Activated CD8-positive, alpha-beta memory T cell treated with anti-CD3 and anti-CD28 coated beads, Interleukin-2, amount 10 ng/mL, durations not matched to agents 7 days and 5 days (primary cell): ENCODE results near the gene RAB5IF. TPM values are rescaled to one million over a fixed set of nuclear protein-coding genes. Genes with fewer than 3 reads are reported as not detected.
A peak's percentile ranks its signal among the peaks of the same experiment; 100 is the strongest.

Source experiments
- ATAC-seq: fragments of 150-1000 bp; cut with Tn5 transposase; one replicate; pipeline ENCODE4 v1.10.0; 2021; ENCODE audit warnings: moderate library complexity
- CTCF ChIA-PET: fragments of 350-600 bp; sonication (Branson Sonifier 250); formaldehyde crosslinking; loops from one replicate; lab custom pipeline; 2021; ENCODE audit warnings: antibody characterized with exemption; lab: Charles Lee
- DNase-seq: peaks from one replicate; pipeline ENCODE4 v3.0.0-alpha.2; 2020
- H3K27ac Mint-ChIP-seq: one replicate; pipeline ENCODE4 v1.8.0; 2021; ENCODE audit warnings: mild to moderate bottlenecking, mixed read lengths
- H3K27me3 Mint-ChIP-seq: one replicate; pipeline ENCODE4 v1.8.0; 2021; ENCODE audit warnings: mixed read lengths
- H3K36me3 Mint-ChIP-seq: one replicate; pipeline ENCODE4 v1.8.0; 2021; ENCODE audit warnings: mild to moderate bottlenecking, mixed read lengths
- H3K4me1 Mint-ChIP-seq: one replicate; pipeline ENCODE4 v1.8.0; 2021; ENCODE audit warnings: mixed read lengths
- H3K4me3 Mint-ChIP-seq: one replicate; pipeline ENCODE4 v1.8.0; 2021; ENCODE audit warnings: mild to moderate bottlenecking, moderate library complexity, mixed read lengths
- H3K9me3 Mint-ChIP-seq: one replicate; pipeline ENCODE4 v1.8.0; 2022; ENCODE audit warnings: low read depth, mixed read lengths
- total RNA-seq, 2 experiments: library from RNA; stranded (reverse); gene quantifications; one replicate each; pipeline ENCODE4 v1.2.3, GENCODE V29; 2021

Gene RAB5IF
- total RNA-seq, 2 experiments from 2014 or later, result 81.8 to 115 TPM

DNA sequence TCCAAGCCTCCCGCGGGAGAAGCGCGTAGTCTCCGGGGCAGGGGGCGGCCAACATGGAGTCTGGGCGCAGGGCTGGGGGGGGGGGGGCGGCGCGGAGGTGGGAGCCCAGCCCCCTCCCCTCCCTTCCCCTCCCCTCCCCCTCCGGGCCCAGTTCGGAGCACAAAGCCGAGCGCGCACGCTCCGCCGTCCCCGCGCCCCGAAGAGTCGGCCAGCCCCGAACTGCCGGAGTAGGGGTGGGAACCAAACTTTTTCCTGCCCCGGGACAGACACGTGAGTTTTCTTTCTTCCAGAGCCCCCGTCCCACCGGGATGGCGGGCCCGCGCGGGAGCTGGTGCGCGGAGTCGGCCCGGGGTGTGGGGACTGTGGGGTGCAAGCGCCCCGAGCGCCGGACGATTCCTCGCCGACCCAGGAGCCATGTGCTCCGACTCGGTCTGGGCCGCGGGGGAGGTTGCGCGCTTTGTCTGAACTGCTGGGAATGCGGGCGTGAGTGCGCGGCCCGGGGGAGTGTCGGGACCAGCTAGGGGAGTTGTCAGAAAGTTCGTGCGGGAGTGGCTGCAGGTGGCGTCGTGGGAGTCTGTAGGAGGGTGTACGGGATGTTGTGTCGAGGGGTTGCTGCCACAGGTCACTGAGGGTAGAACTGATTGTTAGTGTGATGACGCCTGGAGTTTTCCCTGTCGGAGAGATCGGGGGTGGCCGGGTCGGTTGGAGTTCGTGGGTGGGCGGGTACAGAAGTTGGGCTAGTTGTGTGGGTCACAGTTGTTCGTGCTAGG is 31.0 kb upstream of the RAB5IF start:
- Mint-ChIP-seq H3K27ac (peak overlapping the region; percentile 87), H3K9me3 (no peaks in the 10 kb centered on the region), H3K36me3 (peaks cover 18% of the 10 kb centered on the region), H3K4me3 (peak overlapping the region; percentile 85), H3K27me3 (no peaks in the 10 kb centered on the region), H3K4me1 (peaks cover 37% of the 10 kb centered on the region)
- CTCF ChIA-PET, result interaction anchor here (0.6 to 6.4 kb wide), 10 partner anchors 9 to 159 kb away, joined by 3 to 54 read pairs (median 4); partner anchors contain the start of gene RAB5IF
- ATAC-seq, result peak; percentile 13
- DNase-seq, result peak; percentile 61

DNA sequence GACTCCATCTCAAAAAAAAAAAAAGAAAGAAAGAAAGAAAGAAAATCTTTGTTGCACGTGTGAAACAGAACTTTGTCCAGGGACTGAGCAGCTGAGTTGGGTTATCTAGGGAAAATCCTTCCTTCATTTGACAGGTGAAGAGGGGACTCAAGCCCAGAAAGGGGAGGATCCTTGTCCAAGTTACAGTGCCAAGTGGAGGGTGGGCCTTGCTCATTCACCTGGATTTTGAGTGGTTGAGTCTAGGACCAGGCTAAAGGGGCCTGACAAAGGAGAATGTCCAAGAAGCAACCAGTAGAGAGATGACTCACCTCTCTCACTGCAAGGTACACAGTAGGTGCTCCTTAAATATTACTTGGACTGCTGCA is 29.5 kb upstream of the RAB5IF start:
- Mint-ChIP-seq H3K36me3 (peaks cover 29% of the 10 kb centered on the region), H3K27me3 (no peaks in the 10 kb centered on the region), H3K4me1 (peaks cover 45% of the 10 kb centered on the region), H3K27ac (peak overlapping the region; percentile 55), H3K9me3 (no peaks in the 10 kb centered on the region), H3K4me3 (no peak overlapping the region)
- ATAC-seq (no peak), DNase-seq (no peak)
- CTCF ChIA-PET, result interaction anchor here (2.2 to 6.4 kb wide), 3 partner anchors 12 to 29 kb away, joined by 13 to 54 read pairs (median 43); partner anchors contain the start of gene RAB5IF

DNA sequence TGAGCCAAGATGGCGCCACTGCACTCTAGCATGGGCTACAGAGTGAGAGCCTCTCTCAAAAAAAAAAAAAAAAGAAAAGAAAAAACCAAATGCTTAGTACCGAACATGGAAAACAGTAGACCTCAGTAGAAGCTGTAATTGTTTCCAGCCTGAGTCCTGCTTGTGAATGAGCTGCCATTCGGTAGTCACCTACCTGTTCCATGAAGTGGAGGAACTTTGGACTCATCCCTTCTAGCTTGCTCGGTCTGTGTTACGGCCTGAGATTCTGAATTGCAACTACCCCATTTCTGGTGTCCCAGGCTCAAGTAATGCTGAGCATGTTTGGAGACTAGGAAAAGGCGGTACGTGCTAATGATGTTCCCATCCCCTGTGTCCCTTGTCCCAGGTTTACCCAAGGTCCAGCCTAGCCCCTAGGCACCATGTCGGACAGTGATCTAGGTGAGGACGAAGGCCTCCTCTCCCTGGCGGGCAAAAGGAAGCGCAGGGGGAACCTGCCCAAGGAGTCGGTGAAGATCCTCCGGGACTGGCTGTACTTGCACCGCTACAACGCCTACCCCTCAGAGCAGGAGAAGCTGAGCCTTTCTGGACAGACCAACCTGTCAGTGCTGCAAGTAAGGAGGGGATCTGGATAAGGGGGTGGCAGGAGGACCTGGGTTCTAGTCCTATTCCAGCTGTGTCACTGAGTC is 27.1 kb upstream of the RAB5IF start:
- ATAC-seq (no peak), DNase-seq (no peak)
- H3K27ac Mint-ChIP-seq, result no peak overlapping the region
- CTCF ChIA-PET, result interaction anchor here (6.4 kb wide), 1 partner anchor 27 kb away, joined by 54 read pairs; the partner anchor contains the start of gene RAB5IF
- no peaks in the 10 kb centered on the region for H3K27me3 Mint-ChIP-seq
- no peak overlapping the region for H3K4me3 Mint-ChIP-seq
- peaks cover 39% of the 10 kb centered on the region for H3K36me3 Mint-ChIP-seq
- H3K4me1 Mint-ChIP-seq, result peaks cover 46% of the 10 kb centered on the region
- H3K9me3 Mint-ChIP-seq, result no peaks in the 10 kb centered on the region

DNA sequence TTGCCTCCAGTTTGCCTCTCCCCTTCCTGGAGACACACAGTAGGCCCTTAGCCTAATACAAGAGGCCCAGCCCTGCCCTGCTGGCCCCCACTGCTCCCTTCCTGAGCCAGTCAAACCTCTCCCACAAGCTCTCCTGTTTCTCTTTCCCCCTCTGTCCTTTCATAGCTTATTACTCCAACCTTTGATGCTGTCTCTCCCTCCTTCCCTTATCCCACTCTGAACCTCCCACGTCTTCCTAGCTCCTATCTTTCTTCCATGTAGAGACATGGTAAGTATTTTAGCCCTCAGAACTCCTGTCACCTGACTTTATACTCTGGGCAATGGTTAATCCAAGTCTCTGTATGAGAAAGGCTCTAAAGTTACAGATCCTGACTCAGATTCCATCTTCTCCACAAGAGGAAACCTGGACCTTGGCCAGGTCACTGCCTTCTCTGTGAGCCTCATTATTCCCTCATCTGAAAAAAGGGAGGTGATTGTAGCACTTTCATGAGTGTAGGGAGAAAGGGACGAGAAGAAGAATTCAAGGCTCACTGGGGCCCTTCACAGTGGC is 25.5 kb upstream of the RAB5IF start:
- no peaks in the 10 kb centered on the region for H3K9me3 Mint-ChIP-seq
- H3K27ac Mint-ChIP-seq, result peak overlapping the region; percentile 65
- H3K4me3 Mint-ChIP-seq, result no peak overlapping the region
- CTCF ChIA-PET, result interaction anchor here (1.2 to 1.5 kb wide), 2 partner anchors 15 to 24 kb away, joined by 3 read pairs; no protein-coding TSS in a partner anchor
- no peak for ATAC-seq
- peaks cover 44% of the 10 kb centered on the region for H3K4me1 Mint-ChIP-seq
- DNase-seq, result no peak
- peaks cover 40% of the 10 kb centered on the region for H3K36me3 Mint-ChIP-seq
- no peaks in the 10 kb centered on the region for H3K27me3 Mint-ChIP-seq

DNA sequence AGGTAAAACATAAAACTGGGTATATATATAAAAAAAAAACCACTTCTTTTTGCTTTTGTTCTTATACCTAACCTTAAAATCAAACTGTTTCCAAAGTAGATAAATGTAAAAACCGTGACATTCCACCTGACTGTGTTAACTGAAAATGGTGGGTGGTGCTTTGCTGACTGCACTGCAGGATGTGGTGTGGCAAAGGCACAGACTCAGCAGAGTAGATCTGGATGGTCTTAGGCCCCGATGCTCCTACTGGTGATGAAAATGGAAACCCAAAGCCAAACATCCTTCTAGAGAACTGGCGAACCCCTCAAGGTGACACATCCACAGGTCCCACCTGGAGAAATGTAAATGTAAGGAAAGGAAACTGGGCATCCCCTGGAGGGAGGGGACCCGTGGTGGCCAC is 23.3 kb upstream of the RAB5IF start:
- ATAC-seq, result peak; percentile 91
- Mint-ChIP-seq H3K27ac (peak overlapping the region; percentile 82), H3K4me1 (peaks cover 37% of the 10 kb centered on the region), H3K36me3 (peaks cover 37% of the 10 kb centered on the region), H3K4me3 (no peak overlapping the region), H3K27me3 (no peaks in the 10 kb centered on the region), H3K9me3 (no peaks in the 10 kb centered on the region)
- DNase-seq, result peak; percentile 68
- CTCF ChIA-PET, result interaction anchor here (3.2 kb wide), 1 partner anchor 23 kb away, joined by 12 read pairs; the partner anchor contains the start of gene RAB5IF

DNA sequence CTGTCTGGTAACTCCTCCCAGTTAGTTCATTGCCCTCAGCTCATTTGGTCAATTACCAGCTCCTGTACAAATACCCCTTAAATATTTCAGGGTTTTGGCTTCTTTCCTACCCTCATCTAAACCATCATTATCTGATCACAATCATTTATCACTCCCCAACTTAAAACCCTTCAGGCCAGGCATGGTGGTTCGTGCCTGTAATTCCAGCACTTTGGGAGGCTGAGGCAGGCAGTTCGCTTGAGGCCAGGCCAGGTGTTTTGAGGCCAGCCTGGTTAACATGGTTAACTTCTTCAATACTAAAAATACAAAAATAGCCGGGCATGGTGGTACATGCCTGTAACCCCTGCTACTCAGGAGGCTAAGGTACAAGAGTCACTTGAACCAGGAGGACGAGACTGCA is 22.8 kb upstream of the RAB5IF start:
- no peak for DNase-seq
- H3K27ac Mint-ChIP-seq, result peak overlapping the region; percentile 82
- H3K9me3 Mint-ChIP-seq, result no peaks in the 10 kb centered on the region
- CTCF ChIA-PET, result interaction anchor here (3.2 kb wide), 1 partner anchor 23 kb away, joined by 12 read pairs; the partner anchor contains the start of gene RAB5IF
- H3K4me3 Mint-ChIP-seq, result no peak overlapping the region
- H3K27me3 Mint-ChIP-seq, result no peaks in the 10 kb centered on the region
- peaks cover 40% of the 10 kb centered on the region for H3K36me3 Mint-ChIP-seq
- H3K4me1 Mint-ChIP-seq, result peaks cover 41% of the 10 kb centered on the region
- no peak for ATAC-seq

DNA sequence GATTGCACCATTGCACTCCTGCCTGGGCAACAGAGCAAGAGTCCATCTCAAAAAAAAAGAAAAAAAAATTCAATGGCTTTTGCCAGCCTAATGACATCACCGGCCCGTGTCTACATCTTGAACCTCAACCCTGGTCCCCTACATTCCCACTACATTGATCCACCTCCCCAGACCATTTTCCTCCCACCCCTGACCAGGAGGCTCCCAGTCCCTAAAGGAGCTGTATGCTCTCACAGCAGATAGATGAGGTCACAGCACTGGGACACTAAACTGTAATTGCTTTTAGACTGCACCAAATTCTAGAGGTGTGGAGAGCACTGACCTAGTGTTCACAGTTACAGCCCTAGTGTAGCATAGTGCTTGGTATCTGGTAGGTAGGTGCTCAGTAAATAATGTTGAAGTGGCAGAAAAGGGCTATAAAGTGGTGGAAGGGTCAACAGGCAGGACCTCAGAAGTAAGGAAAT is 21.5 kb upstream of the RAB5IF start:
- no peak for ATAC-seq
- Mint-ChIP-seq H3K27ac (peak overlapping the region; percentile 65), H3K4me3 (no peak overlapping the region), H3K4me1 (peaks cover 50% of the 10 kb centered on the region), H3K27me3 (no peaks in the 10 kb centered on the region), H3K9me3 (no peaks in the 10 kb centered on the region), H3K36me3 (peaks cover 37% of the 10 kb centered on the region)
- CTCF ChIA-PET, result interaction anchor here (3.2 kb wide), 1 partner anchor 22 kb away, joined by 12 read pairs; the partner anchor contains the start of gene RAB5IF
- no peak for DNase-seq

DNA sequence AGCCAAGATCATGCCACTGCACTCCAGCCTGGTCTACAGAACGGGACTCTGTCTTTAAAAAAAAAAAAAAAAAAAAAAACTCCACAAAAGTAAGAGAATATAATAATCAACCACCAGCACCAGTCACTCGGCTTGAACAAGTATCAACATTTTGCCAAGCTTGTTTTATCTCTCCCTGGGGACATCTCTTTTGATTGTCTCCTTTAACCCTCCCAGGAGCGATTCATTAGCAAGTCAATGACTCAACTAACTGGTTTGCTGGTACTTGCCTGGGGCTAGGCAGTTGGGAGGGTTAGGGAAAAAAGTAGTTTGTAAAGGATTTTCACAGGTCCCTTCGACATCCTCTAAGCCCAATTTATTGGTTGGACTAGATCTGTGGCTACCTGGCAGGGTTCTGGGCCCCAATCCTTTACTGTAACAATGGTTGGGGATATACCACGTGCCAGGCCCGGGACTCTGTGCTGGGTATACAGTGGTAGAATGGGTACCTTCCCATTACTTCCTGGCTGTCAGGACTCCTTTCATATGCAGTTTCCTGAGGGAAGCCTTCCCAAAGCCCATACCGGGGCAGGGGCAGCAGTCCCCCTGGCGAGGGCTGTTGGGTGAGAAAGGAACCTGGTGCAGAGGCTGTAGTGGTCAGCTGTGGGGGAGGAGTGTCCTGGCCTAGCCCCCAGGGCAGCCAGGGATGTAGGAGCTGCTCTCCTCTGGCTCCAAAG is 20.0 kb upstream of the RAB5IF start:
- Mint-ChIP-seq H3K27me3 (no peaks in the 10 kb centered on the region), H3K4me3 (no peak overlapping the region), H3K4me1 (peaks cover 45% of the 10 kb centered on the region), H3K36me3 (peaks cover 27% of the 10 kb centered on the region), H3K27ac (no peak overlapping the region), H3K9me3 (no peaks in the 10 kb centered on the region)
- ATAC-seq, result no peak
- no peak for DNase-seq
- CTCF ChIA-PET, result interaction anchor here (0.7 to 3.2 kb wide), 3 partner anchors 10 to 20 kb away, joined by 3 to 12 read pairs (median 5); partner anchors contain the start of genes RAB5IF and TGIF2

DNA sequence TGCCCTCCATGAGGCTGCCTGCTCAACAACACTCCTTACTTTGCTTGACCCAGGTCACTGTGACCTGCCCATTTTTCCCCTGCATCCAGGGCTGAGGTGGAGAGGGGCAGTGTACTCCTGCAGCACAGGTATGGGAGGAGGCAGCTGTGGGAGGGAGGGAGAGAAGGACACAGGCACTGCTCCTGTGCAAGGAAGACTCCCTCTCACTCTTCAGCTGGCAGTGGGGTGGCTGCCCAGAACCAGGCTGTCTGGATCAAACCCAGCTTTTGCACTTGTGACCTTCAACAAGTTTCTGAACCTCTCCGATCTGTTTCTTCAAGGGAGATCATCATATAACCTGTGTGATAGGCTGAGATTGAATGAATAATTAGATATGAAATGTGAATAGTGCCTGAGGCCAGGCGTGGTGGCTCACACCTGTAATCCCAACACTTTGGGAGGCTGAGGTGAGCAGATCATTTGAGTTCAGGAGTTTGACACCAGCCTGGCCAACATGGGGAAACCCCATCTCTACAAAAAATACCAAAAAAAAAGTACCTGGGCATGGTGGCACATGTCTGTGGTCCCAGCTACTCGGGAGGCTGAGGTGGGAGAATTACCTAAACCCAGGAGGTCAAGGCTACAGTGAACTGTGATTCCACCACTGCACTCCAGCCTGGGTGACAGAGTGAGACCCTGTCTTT is 18.1 kb upstream of the RAB5IF start:
- DNase-seq, result no peak
- no peak for ATAC-seq
- Mint-ChIP-seq H3K9me3 (no peaks in the 10 kb centered on the region), H3K36me3 (peaks cover 29% of the 10 kb centered on the region), H3K27me3 (no peaks in the 10 kb centered on the region), H3K4me1 (peaks cover 51% of the 10 kb centered on the region), H3K4me3 (no peak overlapping the region), H3K27ac (peak overlapping the region; percentile 2)
- CTCF ChIA-PET, result interaction anchor here (0.6 to 6.1 kb wide), 8 partner anchors 10 to 276 kb away, joined by 3 to 50 read pairs (median 4); partner anchors contain the start of gene RAB5IF

DNA sequence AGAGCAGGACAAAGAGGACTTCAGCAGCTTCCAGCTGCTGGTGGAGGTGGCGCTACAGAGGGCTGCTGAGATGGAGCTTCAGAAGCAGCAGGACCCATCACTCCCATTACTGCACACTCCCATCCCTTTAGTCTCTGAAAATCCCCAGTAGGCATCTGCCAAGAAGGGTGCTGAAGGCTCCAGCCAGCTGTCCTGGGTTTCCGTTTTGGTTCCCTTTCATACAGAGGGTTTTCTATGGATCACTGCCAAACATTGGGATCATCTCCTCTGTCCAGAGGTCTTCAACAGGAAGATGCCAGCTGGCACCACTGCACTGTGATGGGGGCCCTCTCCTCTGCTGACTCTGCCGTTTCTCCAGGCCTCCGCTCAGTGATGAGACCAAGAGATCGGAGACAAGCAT is 14.3 kb upstream of the RAB5IF start:
- Mint-ChIP-seq H3K9me3 (no peaks in the 10 kb centered on the region), H3K27me3 (no peaks in the 10 kb centered on the region), H3K4me3 (no peak overlapping the region), H3K4me1 (peaks cover 76% of the 10 kb centered on the region), H3K27ac (peak overlapping the region; percentile 64), H3K36me3 (peaks cover 34% of the 10 kb centered on the region)
- CTCF ChIA-PET, result interaction anchor here (1.4 to 6.1 kb wide), 3 partner anchors 14 to 131 kb away, joined by 4 to 50 read pairs (median 4); partner anchors contain the start of gene RAB5IF
- no peak for DNase-seq
- ATAC-seq, result no peak

DNA sequence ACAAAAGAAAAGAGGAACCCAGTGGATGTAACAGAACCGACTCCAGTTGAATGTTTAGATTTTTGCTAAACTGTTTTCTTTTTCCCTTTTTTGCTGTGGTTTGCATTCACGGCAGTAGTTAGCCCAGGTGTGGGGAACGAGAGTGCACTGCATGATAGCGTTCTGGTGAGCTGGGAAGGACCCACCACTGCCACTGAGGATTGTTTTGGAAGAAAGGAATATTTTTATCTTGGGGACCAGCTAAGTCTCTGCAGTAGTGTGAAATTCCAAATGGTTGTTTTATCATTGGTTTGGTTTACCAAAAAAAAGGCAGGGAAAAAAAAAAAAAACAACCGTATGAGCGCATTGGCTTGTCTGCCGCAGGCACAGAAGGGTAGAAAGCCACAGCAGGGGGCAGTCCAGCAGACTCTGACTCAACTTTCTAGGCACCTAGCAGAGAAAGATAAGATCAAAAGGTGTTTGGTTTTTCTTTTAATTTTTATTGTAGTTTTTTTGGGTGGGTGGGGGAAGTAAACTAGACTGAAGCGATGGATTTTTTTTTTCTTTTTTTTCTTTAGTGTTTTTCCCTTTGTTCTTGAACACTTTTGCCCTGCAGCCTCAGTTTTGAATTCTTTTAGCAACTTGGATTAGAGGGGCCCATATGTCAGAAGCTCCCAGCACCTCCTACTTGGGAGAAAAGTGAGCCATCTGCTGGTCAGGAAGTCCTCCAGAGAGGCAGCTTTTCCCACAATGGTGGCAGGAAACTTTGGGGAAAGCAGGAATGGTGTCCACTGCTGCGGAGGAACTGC is 13.5 kb upstream of the RAB5IF start:
- peaks cover 34% of the 10 kb centered on the region for H3K36me3 Mint-ChIP-seq
- H3K27ac Mint-ChIP-seq, result peak overlapping the region; percentile 85
- H3K27me3 Mint-ChIP-seq, result no peaks in the 10 kb centered on the region
- peak; percentile 53 for ATAC-seq
- CTCF ChIA-PET, result interaction anchor here (0.9 to 6.1 kb wide), 7 partner anchors 8 to 131 kb away, joined by 3 to 50 read pairs (median 4); partner anchors contain the start of gene RAB5IF
- peak overlapping the region; percentile 5 for H3K4me3 Mint-ChIP-seq
- H3K4me1 Mint-ChIP-seq, result peaks cover 73% of the 10 kb centered on the region
- no peaks in the 10 kb centered on the region for H3K9me3 Mint-ChIP-seq
- DNase-seq, result peak; percentile 76
